Measurements from ENCODE around the gene DIS3L2.

Gene DIS3L2

DNA sequence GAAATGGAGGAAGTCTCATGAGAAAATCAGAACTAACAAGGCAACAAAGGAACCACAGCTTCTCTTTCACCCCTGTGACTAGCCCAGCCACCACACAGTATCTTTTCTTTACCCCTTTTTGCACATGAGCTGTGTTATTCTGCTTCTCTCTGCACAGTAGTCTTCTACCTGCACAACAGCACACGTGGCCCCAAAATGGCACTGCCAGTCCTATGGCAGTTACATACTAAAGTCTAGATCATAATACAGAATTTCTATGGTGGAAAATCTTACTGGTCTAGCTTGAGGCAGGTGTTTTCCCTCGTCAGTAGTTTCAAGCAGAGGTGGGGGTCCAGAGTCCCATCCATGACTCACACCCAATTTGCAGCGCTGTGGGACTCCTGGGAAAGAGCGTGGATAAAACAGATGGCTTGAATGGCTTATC lies 177.7 kb downstream of the DIS3L2 start:
- TF ChIP-seq, protein P1, sequence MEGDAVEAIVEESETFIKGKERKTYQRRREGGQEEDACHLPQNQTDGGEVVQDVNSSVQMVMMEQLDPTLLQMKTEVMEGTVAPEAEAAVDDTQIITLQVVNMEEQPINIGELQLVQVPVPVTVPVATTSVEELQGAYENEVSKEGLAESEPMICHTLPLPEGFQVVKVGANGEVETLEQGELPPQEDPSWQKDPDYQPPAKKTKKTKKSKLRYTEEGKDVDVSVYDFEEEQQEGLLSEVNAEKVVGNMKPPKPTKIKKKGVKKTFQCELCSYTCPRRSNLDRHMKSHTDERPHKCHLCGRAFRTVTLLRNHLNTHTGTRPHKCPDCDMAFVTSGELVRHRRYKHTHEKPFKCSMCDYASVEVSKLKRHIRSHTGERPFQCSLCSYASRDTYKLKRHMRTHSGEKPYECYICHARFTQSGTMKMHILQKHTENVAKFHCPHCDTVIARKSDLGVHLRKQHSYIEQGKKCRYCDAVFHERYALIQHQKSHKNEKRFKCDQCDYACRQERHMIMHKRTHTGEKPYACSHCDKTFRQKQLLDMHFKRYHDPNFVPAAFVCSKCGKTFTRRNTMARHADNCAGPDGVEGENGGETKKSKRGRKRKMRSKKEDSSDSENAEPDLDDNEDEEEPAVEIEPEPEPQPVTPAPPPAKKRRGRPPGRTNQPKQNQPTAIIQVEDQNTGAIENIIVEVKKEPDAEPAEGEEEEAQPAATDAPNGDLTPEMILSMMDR (IDR thresholded peaks at IDR 0.05; ENCODE audit: low read depth, low read length, missing control alignments) = no peak

DNA sequence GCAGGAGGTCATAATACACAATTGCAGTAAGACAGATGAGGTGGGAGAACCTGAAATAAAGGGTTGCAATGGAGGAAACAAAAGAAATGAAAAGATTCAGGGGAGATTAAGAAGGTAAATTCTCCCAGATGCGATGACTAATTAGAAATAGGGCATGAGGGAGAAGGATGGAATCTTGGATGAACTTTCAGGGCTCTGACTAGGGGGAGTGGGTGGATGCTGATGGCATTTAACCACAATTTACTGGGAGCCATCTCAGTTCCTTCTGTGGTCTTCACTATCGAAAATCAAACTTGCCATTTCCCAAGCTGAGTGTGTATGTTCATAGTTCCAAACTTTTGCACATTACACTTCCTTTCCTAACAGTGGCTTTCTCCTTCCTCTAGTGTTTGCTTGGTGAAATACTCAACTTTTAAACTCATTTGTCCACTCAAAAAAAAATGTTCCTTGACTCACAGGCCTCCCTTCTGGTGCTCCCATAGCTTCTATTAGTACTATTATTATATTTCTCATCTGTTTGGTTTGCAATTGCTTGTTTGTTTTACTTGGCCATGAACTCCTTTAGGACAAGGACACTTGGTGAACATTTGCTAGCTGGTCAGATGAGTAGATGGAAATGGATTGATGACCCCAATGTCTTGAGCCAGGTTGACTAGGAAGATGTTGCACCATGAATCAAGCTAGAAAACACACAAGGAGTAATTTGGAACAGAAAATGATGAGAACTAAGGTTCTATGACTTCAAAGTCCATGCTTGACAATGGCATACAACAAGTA lies 178.5 kb downstream of the DIS3L2 start:
- no peak for DNase-seq (ENCODE audit: extremely low read depth, low read depth)
- TF ChIP-seq, protein P1 (IDR thresholded peaks at IDR 0.05; ENCODE audit: low read depth, low read length, missing control alignments) = no peak
- H3K4me3 ChIP-seq (replicated peaks; ENCODE audit: low read depth, low read length) = no peak overlapping the region

More for the DNA sequence above, 177.7 kb downstream of the DIS3L2 start:
- H3K4me3 ChIP-seq (replicated peaks; ENCODE audit: low read depth, low read length) = no peak overlapping the region
- no peak for DNase-seq (ENCODE audit: extremely low read depth, low read depth)

DNA sequence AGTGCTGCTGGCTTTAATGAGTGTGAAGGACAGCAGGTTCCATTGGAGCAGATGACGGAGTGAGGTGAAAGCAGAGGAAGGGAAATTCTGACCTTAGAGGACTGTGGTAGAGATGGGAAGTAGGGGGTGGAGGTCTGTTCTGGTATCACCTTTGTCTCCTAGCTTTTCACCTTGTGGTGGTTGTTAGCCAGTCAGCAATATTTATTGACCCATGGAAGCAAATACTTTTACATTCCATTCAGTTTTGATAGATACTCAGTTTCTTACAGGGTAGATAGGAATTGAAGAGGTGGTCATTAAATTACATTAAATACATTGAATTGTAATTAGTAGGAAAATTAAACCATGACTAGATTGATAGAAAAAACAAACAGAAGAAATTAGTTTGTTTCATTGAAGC lies 180.1 kb downstream of the DIS3L2 start:
- H3K4me3 ChIP-seq (replicated peaks; ENCODE audit: low read depth, low read length) = no peak overlapping the region
- no peak for DNase-seq (ENCODE audit: extremely low read depth, low read depth)
- TF ChIP-seq, protein P1 (IDR thresholded peaks at IDR 0.05; ENCODE audit: low read depth, low read length, missing control alignments) = no peak

DNA sequence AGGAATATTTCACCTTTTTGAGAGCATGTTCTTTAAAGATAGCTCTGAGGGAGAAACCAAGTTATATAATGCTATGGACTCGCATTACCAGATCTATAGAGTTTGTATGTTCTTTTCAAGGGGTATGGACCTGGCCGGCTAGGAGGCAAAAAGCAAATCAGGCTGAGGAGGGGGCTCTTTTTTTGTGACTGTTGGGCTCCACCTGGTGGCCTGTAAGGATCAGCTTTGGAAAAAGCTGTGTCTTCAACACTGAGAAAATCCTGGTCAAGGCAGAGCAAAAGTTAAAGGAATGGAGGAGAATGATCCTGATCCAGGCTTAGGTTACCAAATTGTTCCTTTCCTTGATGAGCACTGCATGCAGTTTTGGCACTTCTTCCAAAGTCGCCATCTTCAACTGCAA lies 180.5 kb downstream of the DIS3L2 start:
- no peak for DNase-seq (ENCODE audit: extremely low read depth, low read depth)
- TF ChIP-seq, protein P1 (IDR thresholded peaks at IDR 0.05; ENCODE audit: low read depth, low read length, missing control alignments) = peak; percentile 67

DNA sequence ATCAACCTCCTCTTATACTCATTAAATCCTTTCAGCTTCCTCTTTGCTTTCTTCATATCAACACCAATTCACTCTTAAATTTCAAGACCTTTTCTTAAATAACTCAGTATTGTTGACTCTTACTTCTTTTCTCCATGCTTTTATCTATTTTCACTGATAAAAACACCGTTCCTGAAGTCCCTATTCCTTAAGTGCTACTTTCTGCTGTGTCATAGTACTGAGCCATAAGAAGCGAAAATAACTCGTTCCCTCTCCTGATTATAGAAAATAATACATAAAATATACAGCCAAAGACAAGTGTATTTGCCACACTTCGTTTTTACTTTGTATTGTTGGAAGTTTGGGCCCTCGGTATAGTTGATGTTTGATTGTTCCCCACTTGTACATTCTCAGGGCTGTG lies 181.0 kb downstream of the DIS3L2 start:
- DNase-seq (ENCODE audit: extremely low read depth, low read depth) = no peak
- TF ChIP-seq, protein P1 (IDR thresholded peaks at IDR 0.05; ENCODE audit: low read depth, low read length, missing control alignments) = no peak
- H3K4me3 ChIP-seq (replicated peaks; ENCODE audit: low read depth, low read length) = no peak overlapping the region

More for the DNA sequence above, 180.5 kb downstream of the DIS3L2 start:
- no peak overlapping the region for H3K4me3 ChIP-seq (replicated peaks; ENCODE audit: low read depth, low read length)

DNA sequence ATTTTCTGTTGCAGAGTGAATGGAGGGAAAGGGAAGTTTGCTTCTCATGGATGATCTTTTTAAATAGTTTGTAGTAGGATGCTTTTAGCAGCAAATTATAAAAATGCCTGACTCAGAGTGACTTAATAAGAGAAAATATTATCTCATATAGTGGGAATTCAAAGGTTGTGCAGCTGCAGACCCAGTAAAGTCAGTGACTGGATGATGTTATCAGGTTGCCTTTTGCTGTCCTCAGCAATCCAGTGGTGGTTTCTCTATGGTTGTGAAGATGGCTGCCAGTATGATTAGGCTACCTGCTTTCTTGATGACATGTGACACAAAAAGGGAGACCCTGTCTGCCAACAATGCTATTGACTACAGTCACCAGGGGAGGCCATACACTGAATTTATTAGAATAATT lies 184.8 kb downstream of the DIS3L2 start:
- H3K4me3 ChIP-seq (replicated peaks; ENCODE audit: low read depth, low read length) = no peak overlapping the region
- TF ChIP-seq, protein P1 (IDR thresholded peaks at IDR 0.05; ENCODE audit: low read depth, low read length, missing control alignments) = no peak
- no peak for DNase-seq (ENCODE audit: extremely low read depth, low read depth)

All from HFF-Myc (cell line).